ENCODE data around the gene ZNF330.
"Not testable (repeated sequence)": the region's sequence is repeated elsewhere in the genome, so short reads cannot be mapped to it uniquely, and the experiment has no call there.

Gene ZNF330

GRCh38 chr4:141220691-141221659 lies at the start of gene ZNF330:
ZNF330 (plus strand) TSS chr4:141220895; CDS start chr4:141222372, 1,477 bp downstream.
- Mint-ChIP-seq H3K9me3 (ENCODE audit: low read depth) (no peaks in the 10 kb centered on the region), H3K27me3 (no peaks in the 10 kb centered on the region), H3K27ac (peak within 1 kb of the TSS; percentile 91), H3K4me1 (ENCODE audit: low read depth) (peaks cover 52% of the 10 kb centered on the region), H3K36me3 (peaks cover 7% of the 10 kb centered on the region), H3K4me3 (peak within 1 kb of the TSS; percentile 98)

DNA sequence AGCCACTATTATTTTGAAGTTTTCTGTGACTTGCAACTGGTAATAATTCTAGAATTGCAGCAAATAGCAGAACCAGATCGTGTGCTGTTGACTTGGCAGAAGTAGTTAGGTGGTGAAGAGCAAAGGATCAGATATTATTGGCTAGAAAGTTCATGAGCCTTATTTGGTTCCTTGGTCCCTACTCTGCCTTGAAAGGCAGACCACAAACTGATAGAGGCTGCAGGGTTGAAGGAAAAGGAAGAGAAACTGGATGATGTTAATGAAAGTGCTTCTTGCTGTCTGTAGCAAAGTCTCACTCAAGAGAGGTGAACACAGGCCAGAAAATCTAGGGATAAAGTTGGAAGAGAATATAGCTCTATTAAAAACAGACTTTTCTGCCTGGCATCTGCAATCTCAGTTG lies 46.2 kb upstream of the ZNF330 start:
- H3K36me3 Mint-ChIP-seq, result no peaks in the 10 kb centered on the region
- no peaks in the 10 kb centered on the region for H3K4me1 Mint-ChIP-seq (ENCODE audit: low read depth)
- H3K4me3 Mint-ChIP-seq, result no peak overlapping the region

GRCh38 chr4:141177171-141177570 lies 43.5 kb upstream of the ZNF330 start:
- H3K4me3 Mint-ChIP-seq, result no peak overlapping the region
- no peaks in the 10 kb centered on the region for H3K9me3 Mint-ChIP-seq (ENCODE audit: low read depth)
- H3K27ac Mint-ChIP-seq, result no peak overlapping the region
- no peaks in the 10 kb centered on the region for H3K4me1 Mint-ChIP-seq (ENCODE audit: low read depth)
- H3K36me3 Mint-ChIP-seq, result no peaks in the 10 kb centered on the region
- peaks cover 4% of the 10 kb centered on the region for H3K27me3 Mint-ChIP-seq

More for the DNA sequence above, 46.2 kb upstream of the ZNF330 start:
- no peak overlapping the region for H3K27ac Mint-ChIP-seq
- H3K27me3 Mint-ChIP-seq, result peaks cover 2% of the 10 kb centered on the region
- no peaks in the 10 kb centered on the region for H3K9me3 Mint-ChIP-seq (ENCODE audit: low read depth)

DNA sequence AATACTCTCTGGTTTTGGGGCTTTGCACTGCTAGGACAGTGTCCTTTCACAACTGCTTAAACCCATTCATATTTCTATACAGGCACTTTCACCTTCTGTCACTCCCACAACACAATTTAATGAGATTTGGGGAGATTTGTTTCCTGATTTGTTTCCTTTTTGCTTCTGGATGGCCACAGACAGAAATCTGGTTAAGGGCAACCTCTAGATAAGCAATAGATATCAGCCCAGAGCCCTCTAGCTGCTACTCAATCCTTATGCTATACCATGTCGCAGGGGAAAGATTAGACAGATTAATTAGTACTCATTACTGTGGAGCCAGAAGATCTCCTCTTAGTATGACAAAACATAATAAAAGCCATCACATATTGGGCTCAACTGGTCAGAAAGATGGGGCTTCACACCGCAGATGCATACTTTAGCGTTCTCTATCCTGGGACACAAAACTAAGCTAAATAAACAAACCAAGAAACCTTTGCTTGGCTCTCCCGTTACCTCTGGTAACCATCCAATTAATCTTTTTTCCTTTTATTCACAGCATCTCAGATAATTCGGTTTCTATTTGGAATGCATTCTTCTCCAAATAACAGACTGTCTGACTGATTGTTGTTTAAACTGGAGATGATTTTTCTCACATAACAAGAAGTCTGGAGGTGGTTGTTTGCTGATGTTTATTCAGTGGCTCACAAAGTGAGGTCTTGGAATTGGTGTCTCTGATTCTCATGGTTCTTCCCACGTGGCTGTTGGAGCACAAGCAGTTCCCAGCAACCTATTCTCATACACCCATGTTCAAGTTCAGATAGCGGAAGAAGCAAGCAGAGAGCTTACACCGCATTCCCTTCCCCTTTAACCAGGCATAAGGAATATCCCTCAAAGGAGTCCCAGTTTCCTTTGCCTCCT lies 41.0 kb upstream of the ZNF330 start:
- Mint-ChIP-seq H3K4me1 (ENCODE audit: low read depth) (no peaks in the 10 kb centered on the region), H3K27me3 (peaks cover 4% of the 10 kb centered on the region), H3K27ac (no peak overlapping the region), H3K4me3 (no peak overlapping the region), H3K9me3 (ENCODE audit: low read depth) (no peaks in the 10 kb centered on the region), H3K36me3 (no peaks in the 10 kb centered on the region)

GRCh38 chr4:141180991-141181761 lies 39.5 kb upstream of the ZNF330 start:
- H3K4me3 Mint-ChIP-seq, result no peak overlapping the region
- no peaks in the 10 kb centered on the region for H3K9me3 Mint-ChIP-seq (ENCODE audit: low read depth)
- no peaks in the 10 kb centered on the region for H3K36me3 Mint-ChIP-seq
- H3K27ac Mint-ChIP-seq, result no peak overlapping the region
- no peaks in the 10 kb centered on the region for H3K4me1 Mint-ChIP-seq (ENCODE audit: low read depth)
- H3K27me3 Mint-ChIP-seq, result peaks cover 4% of the 10 kb centered on the region

DNA sequence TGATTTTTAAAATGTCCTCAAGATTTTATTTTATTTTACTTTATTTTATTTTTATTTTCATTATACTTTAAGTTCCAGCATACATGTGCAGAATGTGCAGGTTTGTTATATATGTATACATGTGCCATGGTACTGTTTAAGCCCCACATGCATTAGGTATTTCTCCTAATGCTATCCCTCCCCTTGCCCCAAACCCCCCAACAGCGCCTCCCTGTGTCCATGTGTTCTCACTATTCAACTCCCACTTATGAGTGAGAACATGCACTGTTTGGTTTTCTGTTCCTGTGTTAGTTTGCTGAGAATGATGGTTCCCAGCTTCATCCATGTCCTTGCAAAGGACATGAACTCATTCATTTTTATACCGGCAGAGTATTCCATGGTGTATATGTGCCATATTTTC lies 37.2 kb upstream of the ZNF330 start:
- not testable (repeated sequence) for H3K27ac Mint-ChIP-seq; H3K4me1 Mint-ChIP-seq (ENCODE audit: low read depth); H3K4me3 Mint-ChIP-seq; H3K9me3 Mint-ChIP-seq (ENCODE audit: low read depth); H3K36me3 Mint-ChIP-seq
- H3K27me3 Mint-ChIP-seq, result peaks cover 12% of the 10 kb centered on the region

DNA sequence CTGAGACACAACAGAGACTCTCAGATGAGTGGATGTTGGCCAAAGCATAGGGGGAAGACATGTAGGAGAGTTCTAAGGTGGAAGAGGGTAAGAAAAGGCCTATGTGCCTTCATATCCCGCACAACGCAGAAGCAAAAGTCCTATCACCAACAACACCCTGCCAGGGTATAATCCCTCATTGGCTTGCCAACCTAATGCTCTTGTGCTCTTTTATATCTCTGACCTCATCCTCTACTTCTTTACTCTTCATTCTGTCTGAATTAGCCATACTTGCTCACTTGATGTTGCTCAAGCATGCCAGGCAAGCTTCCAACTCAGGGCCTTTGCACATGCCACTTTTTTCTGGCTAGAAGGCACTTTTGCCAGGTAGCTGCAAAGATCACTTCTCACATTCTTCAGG lies 28.1 kb upstream of the ZNF330 start:
- no peaks in the 10 kb centered on the region for H3K9me3 Mint-ChIP-seq (ENCODE audit: low read depth)
- no peak overlapping the region for H3K27ac Mint-ChIP-seq
- no peaks in the 10 kb centered on the region for H3K36me3 Mint-ChIP-seq
- H3K4me3 Mint-ChIP-seq, result no peak overlapping the region
- no peaks in the 10 kb centered on the region for H3K4me1 Mint-ChIP-seq (ENCODE audit: low read depth)
- peaks cover 9% of the 10 kb centered on the region for H3K27me3 Mint-ChIP-seq

DNA sequence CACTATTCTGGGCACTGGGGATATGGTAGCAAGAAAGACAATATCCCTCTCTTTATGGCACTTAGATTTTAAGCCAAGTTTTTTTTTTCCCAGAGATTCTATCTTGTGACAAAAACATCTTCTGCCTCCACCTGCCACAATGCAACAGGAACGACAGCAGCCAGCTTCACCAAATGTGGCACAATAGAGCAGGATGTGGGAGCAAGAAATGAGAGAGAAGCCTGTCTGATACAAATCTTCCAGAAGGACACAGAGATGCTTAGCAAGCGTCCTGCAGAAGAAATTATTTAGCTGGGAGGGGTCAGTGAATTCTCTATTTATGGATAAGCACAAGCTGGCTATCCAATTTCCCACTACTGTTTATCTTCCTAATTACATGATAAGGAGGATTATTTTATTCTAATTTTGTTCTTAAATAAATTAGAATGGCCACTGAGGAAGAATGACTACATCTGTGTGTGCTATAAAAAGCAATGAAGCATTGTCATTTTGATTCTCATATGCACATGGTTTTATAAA lies 27.1 kb upstream of the ZNF330 start:
- H3K36me3 Mint-ChIP-seq, result no peaks in the 10 kb centered on the region
- H3K27me3 Mint-ChIP-seq, result peaks cover 7% of the 10 kb centered on the region
- no peak overlapping the region for H3K27ac Mint-ChIP-seq
- no peaks in the 10 kb centered on the region for H3K9me3 Mint-ChIP-seq (ENCODE audit: low read depth)
- H3K4me1 Mint-ChIP-seq (ENCODE audit: low read depth), result no peaks in the 10 kb centered on the region
- H3K4me3 Mint-ChIP-seq, result no peak overlapping the region

GRCh38 chr4:141195095-141195707 lies 25.5 kb upstream of the ZNF330 start:
- H3K4me1 Mint-ChIP-seq (ENCODE audit: low read depth), result no peaks in the 10 kb centered on the region
- no peaks in the 10 kb centered on the region for H3K9me3 Mint-ChIP-seq (ENCODE audit: low read depth)
- no peaks in the 10 kb centered on the region for H3K36me3 Mint-ChIP-seq
- H3K4me3 Mint-ChIP-seq, result no peak overlapping the region
- H3K27me3 Mint-ChIP-seq, result peaks cover 3% of the 10 kb centered on the region
- H3K27ac Mint-ChIP-seq, result no peak overlapping the region

DNA sequence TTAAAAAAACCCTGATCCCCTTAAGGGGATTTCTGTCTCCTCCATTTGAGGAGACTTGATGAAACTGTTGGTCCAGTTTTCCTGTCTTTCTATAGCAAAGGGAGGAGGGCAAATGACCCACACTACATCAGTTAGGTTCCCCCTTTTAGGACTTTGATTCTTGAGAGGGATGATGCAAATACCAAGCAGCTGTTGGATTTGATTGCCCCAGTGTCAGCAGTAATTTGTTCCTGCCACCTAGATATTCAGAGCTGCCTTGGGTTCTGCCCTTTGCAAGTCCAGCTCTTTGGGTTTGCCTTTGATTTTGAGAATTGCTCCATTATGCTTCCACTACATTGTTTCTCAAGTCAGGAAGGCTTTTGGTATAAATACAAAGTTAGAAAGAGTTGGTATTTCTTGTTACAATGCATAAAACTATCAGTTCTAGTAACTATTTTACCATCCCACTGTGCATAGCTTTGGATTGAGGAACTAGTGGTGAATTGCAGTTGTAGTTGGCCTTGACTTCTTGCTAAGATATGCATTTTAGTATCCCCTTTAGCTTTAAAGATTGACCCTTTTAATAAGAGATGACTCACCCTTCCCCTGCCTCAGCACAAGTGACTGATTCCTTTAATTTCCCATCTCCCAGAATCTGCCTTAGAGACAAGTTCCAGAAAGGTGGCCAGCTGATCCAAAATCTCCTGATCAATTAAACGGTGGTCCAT lies 24.3 kb upstream of the ZNF330 start:
- Mint-ChIP-seq H3K4me3 (no peak overlapping the region), H3K27me3 (peaks cover 3% of the 10 kb centered on the region), H3K36me3 (no peaks in the 10 kb centered on the region), H3K4me1 (ENCODE audit: low read depth) (no peaks in the 10 kb centered on the region), H3K9me3 (ENCODE audit: low read depth) (no peaks in the 10 kb centered on the region), H3K27ac (no peak overlapping the region)

DNA sequence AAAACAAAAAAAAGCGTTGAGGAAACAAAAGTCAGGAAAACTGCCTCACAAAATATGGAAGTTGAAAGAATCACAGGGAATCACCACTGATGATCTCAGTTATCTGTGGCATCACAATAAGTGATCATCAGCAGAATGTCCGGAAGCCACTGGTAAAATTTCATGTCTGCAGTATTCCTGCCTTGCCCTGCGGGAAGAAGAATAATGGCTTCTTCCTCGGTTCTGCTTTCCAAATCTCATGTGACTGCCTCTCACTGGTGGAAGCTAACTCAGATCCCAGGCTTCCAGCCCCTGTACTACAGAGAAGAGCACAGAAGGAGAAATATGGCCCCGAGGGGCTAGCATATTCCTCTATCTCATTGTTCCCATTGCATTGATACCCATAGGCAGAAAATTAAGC lies 12.7 kb upstream of the ZNF330 start:
- no peak overlapping the region for H3K27ac Mint-ChIP-seq
- H3K36me3 Mint-ChIP-seq, result peaks cover 2% of the 10 kb centered on the region
- peaks cover 5% of the 10 kb centered on the region for H3K4me1 Mint-ChIP-seq (ENCODE audit: low read depth)
- H3K27me3 Mint-ChIP-seq, result peaks cover 1% of the 10 kb centered on the region
- no peak overlapping the region for H3K4me3 Mint-ChIP-seq
- no peaks in the 10 kb centered on the region for H3K9me3 Mint-ChIP-seq (ENCODE audit: low read depth)

- peaks cover 5% of the 10 kb centered on the region for H3K4me1 Mint-ChIP-seq (ENCODE audit: low read depth)
- H3K36me3 Mint-ChIP-seq, result peaks cover 2% of the 10 kb centered on the region
- H3K27ac Mint-ChIP-seq, result no peak overlapping the region
- H3K27me3 Mint-ChIP-seq, result peaks cover 4% of the 10 kb centered on the region
- H3K4me3 Mint-ChIP-seq, result no peak overlapping the region
- H3K9me3 Mint-ChIP-seq (ENCODE audit: low read depth), result no peaks in the 10 kb centered on the region
Observed at GRCh38 chr4:141210168-141210567, 10.5 kb upstream of the ZNF330 start.

DNA sequence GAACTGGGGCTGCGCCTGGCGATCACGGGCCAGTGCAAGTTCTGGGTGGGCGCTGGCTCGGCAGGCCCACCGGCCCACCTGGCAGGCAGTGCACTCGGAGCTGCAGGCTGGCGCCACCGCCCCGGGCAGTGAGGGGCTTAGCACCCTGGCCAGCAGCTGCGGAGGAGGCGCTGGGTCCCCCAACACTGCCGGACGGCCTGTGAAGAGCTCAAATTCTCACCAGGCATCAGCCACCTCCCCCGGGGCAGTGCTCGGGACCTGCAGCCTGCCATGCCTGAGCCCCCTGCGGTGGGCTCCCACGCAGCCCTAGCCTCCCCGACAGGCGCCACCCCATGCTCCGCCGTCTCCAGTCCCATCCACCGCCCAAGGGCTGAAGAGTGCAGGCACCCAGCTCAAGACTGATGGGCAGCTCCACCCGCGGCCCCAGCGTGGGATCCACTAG lies 7.1 kb upstream of the ZNF330 start:
- Mint-ChIP-seq H3K27ac (no peak overlapping the region), H3K4me3 (no peak overlapping the region), H3K9me3 (ENCODE audit: low read depth) (no peaks in the 10 kb centered on the region), H3K36me3 (peaks cover 2% of the 10 kb centered on the region), H3K4me1 (ENCODE audit: low read depth) (peaks cover 5% of the 10 kb centered on the region), H3K27me3 (peaks cover 4% of the 10 kb centered on the region)
